ENCODE results near the gene FLRT1.

DNA sequence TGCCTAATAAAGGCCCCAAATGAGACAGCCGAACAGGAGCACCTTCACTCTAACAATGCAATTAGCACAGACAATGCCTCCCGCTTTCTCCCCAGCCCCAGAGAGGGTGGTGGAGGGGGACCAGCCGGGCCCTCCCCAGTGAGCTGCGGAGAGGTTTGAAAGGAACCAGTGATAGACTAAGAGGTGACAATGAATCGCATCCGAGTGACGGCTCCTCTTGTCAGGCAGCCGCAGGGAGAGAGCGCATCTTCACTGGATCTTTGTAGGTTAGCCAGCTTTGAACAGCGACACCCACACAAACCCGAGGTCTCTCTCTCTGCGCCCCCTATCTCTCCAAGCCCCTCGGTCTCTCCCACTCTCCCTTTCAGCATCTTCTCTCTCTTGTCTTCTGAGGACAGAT is 28.0 kb downstream of the FLRT1 start:
- TF ChIP-seq, protein P1, sequence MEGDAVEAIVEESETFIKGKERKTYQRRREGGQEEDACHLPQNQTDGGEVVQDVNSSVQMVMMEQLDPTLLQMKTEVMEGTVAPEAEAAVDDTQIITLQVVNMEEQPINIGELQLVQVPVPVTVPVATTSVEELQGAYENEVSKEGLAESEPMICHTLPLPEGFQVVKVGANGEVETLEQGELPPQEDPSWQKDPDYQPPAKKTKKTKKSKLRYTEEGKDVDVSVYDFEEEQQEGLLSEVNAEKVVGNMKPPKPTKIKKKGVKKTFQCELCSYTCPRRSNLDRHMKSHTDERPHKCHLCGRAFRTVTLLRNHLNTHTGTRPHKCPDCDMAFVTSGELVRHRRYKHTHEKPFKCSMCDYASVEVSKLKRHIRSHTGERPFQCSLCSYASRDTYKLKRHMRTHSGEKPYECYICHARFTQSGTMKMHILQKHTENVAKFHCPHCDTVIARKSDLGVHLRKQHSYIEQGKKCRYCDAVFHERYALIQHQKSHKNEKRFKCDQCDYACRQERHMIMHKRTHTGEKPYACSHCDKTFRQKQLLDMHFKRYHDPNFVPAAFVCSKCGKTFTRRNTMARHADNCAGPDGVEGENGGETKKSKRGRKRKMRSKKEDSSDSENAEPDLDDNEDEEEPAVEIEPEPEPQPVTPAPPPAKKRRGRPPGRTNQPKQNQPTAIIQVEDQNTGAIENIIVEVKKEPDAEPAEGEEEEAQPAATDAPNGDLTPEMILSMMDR (IDR thresholded peaks at IDR 0.05) = no peak
- no peak for TF ChIP-seq EZH2 (IDR thresholded peaks at IDR 0.05)
- no peak for TF ChIP-seq EZH2phosphoT487 (IDR thresholded peaks at IDR 0.05)

Measured in neural progenitor cell (in vitro differentiated cells).